ENCODE results near the gene MST1R.

- TF ChIP-seq, protein P1, sequence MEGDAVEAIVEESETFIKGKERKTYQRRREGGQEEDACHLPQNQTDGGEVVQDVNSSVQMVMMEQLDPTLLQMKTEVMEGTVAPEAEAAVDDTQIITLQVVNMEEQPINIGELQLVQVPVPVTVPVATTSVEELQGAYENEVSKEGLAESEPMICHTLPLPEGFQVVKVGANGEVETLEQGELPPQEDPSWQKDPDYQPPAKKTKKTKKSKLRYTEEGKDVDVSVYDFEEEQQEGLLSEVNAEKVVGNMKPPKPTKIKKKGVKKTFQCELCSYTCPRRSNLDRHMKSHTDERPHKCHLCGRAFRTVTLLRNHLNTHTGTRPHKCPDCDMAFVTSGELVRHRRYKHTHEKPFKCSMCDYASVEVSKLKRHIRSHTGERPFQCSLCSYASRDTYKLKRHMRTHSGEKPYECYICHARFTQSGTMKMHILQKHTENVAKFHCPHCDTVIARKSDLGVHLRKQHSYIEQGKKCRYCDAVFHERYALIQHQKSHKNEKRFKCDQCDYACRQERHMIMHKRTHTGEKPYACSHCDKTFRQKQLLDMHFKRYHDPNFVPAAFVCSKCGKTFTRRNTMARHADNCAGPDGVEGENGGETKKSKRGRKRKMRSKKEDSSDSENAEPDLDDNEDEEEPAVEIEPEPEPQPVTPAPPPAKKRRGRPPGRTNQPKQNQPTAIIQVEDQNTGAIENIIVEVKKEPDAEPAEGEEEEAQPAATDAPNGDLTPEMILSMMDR (IDR thresholded peaks at IDR 0.05; ENCODE audit: low read depth, low read length) = no peak
- TF ChIP-seq MYC (IDR thresholded peaks at IDR 0.05; ENCODE audit: low read depth, low read length) (peak; percentile 20; the same call in 1 of the 2 replicates), POLR2A (IDR thresholded peaks at IDR 0.05; ENCODE audit: extremely low read depth, insufficient read length) (peak; percentile 66)
- TF ChIP-seq, protein P2, sequence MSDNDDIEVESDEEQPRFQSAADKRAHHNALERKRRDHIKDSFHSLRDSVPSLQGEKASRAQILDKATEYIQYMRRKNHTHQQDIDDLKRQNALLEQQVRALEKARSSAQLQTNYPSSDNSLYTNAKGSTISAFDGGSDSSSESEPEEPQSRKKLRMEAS (IDR thresholded peaks at IDR 0.05; ENCODE audit: low read depth, low read length) = peak; percentile 43; the same call in 1 of the 2 replicates
Measured at GRCh38 chr3:49856181-49857005, 47.3 kb downstream of the MST1R start, which contains the start of gene TRAIP.

Measured in NB4 (cell line).